Measurements from ENCODE around the gene SPECC1.

GRCh38 chr17:20043021-20043420, 33.9 kb downstream of the SPECC1 start:
- TF ChIP-seq, protein P1, sequence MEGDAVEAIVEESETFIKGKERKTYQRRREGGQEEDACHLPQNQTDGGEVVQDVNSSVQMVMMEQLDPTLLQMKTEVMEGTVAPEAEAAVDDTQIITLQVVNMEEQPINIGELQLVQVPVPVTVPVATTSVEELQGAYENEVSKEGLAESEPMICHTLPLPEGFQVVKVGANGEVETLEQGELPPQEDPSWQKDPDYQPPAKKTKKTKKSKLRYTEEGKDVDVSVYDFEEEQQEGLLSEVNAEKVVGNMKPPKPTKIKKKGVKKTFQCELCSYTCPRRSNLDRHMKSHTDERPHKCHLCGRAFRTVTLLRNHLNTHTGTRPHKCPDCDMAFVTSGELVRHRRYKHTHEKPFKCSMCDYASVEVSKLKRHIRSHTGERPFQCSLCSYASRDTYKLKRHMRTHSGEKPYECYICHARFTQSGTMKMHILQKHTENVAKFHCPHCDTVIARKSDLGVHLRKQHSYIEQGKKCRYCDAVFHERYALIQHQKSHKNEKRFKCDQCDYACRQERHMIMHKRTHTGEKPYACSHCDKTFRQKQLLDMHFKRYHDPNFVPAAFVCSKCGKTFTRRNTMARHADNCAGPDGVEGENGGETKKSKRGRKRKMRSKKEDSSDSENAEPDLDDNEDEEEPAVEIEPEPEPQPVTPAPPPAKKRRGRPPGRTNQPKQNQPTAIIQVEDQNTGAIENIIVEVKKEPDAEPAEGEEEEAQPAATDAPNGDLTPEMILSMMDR (IDR thresholded peaks at IDR 0.05), result no peak
- no peak for TF ChIP-seq EZH2phosphoT487 (IDR thresholded peaks at IDR 0.05)
